Upper lobe of right lung (tissue), 1 donor: ENCODE measurements around the gene FAM241A. TPM values are rescaled to one million over a fixed set of nuclear protein-coding genes. Genes with fewer than 3 reads are reported as not detected.

ENCODE experiments used
- ATAC-seq: fragments of 200-7000 bp; cut with Tn5 transposase; one replicate; pipeline ENCODE4 v1.9.1; 2020; ENCODE audit warnings: mild to moderate bottlenecking, moderate library complexity
- DNase-seq: peaks from one replicate; pipeline ENCODE4 v3.0.0-alpha.2; 2020
- H3K27ac ChIP-seq: fragments of 200-600 bp; one replicate; pipeline ENCODE4 v1.8.0; 2022
- H3K27me3 ChIP-seq: fragments of 200-600 bp; one replicate; pipeline ENCODE4 v1.8.0; 2022; ENCODE audit warnings: mild to moderate bottlenecking
- H3K36me3 ChIP-seq: fragments of 200-600 bp; one replicate; pipeline ENCODE4 v1.8.0; 2022
- H3K4me1 ChIP-seq: fragments of 200-600 bp; one replicate; pipeline ENCODE4 v1.8.0; 2022
- H3K4me3 ChIP-seq: fragments of 200-600 bp; one replicate; pipeline ENCODE4 v1.8.0; 2022; ENCODE audit warnings: mild to moderate bottlenecking
- H3K9me3 ChIP-seq: fragments of 200-600 bp; one replicate; pipeline ENCODE4 v1.8.0; 2022
- intact Hi-C: fragments of 100-400 bp; cut with DNase I; formaldehyde crosslinking; loops from one replicate; pipeline ENCODE4 v1.11.0; 2022
- total RNA-seq: library from RNA; stranded (reverse); fragmentation: NEBNext Ultra II Directional; extraction: Animal tissue kit (Norgen Biotek cat#: 25700); gene quantifications from one replicate; pipeline ENCODE4 v1.2.1, GENCODE V29; 2021
- TF ChIP-seq, protein P1 (sequence below): fragments of 200-600 bp; IDR thresholded peaks from one replicate; pipeline ENCODE4 v1.8.0; 2022; ENCODE audit warnings: antibody characterized with exemption
- donor health status: DM: no; HTN: yes; CAD: no; lungs with severe emphysema.

FAM241A gene
- total RNA-seq, 1 donor from 2014 or later: 6.3 TPM

DNA sequence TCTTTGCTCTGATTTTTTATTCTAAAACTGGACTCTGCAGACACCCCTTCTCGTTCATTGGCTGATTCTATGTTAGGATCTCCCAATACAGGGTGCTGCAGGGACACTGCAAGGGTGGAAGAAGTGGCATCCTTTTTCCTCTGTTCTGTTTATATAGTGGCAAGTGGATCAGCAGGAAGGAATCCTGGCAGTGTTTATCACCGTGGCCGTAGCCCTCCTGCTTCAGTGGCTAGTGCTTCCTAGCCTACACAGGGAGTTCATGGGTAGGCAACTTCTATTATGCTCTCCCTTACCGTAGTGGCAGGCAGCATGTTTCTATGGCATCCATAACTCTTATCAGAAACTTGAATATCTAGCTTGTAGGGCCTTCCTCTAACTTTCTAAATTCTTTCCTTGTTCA is 79.9 kb downstream of the FAM241A start:
- DNase-seq (no peak), ATAC-seq (no peak)
- intact Hi-C loops: no loop called here
- no peak overlapping the region for H3K4me3 ChIP-seq
- H3K27me3 ChIP-seq: no peaks in the 10 kb centered on the region
- no peaks in the 10 kb centered on the region for H3K4me1 ChIP-seq
- no peak overlapping the region for H3K27ac ChIP-seq
- no peaks in the 10 kb centered on the region for H3K9me3 ChIP-seq
- H3K36me3 ChIP-seq: no peaks in the 10 kb centered on the region
- TF ChIP-seq, protein P1, sequence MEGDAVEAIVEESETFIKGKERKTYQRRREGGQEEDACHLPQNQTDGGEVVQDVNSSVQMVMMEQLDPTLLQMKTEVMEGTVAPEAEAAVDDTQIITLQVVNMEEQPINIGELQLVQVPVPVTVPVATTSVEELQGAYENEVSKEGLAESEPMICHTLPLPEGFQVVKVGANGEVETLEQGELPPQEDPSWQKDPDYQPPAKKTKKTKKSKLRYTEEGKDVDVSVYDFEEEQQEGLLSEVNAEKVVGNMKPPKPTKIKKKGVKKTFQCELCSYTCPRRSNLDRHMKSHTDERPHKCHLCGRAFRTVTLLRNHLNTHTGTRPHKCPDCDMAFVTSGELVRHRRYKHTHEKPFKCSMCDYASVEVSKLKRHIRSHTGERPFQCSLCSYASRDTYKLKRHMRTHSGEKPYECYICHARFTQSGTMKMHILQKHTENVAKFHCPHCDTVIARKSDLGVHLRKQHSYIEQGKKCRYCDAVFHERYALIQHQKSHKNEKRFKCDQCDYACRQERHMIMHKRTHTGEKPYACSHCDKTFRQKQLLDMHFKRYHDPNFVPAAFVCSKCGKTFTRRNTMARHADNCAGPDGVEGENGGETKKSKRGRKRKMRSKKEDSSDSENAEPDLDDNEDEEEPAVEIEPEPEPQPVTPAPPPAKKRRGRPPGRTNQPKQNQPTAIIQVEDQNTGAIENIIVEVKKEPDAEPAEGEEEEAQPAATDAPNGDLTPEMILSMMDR: no peak

DNA sequence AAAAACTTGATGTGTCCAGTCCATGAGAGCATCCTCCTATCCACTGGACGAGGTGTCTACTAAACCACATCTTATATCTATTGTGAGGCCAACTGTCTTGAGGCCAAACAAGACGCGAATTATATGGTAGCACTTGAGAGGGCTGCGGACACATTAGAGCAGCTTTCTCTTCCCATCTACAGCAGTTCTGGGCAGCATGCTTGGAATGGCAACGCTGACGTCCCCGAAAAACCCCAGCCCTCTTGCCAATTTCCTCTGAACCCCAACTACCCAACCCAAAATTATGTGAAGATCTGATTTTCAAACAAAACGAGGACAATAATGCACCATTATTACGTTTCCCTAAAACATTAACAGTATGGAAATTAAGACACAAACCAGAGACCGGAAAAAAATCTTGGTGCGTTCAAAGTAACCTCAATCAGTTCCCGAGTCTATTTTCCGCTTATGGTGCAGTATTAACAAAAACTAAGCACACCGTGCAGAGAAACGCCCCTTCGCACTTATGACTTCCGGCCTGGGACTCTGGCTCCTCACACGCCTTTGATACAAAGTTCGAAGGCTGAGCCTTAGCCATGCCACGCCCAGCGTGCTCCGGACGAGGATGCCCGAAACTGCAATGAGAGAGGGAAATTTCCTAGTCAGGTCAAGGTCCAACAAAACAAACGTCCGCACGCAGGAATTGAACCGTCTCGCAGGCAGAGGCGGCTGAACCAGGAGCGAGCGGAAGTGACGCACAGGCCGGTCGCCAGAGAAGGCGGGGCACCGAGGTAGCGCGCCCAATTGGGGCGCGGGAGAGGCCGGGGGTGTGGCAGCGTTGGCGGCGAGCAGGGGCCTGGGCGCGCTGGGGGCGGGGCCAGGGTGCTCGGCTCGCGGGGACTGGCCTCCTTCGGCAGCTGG is 85.9 kb downstream of the FAM241A start:
- H3K9me3 ChIP-seq: no peaks in the 10 kb centered on the region
- intact Hi-C loops: loop anchor here (10.0 kb wide), 1 partner anchor 126 kb away; no protein-coding TSS in a partner anchor
- H3K27ac ChIP-seq: peak overlapping the region; percentile 95
- ATAC-seq: peak; percentile 98
- DNase-seq: peak; percentile 100
- no peaks in the 10 kb centered on the region for H3K36me3 ChIP-seq
- peak overlapping the region; percentile 89 for H3K4me3 ChIP-seq
- H3K27me3 ChIP-seq: no peaks in the 10 kb centered on the region
- TF ChIP-seq, protein P1: no peak
- H3K4me1 ChIP-seq: peaks cover 17% of the 10 kb centered on the region

DNA sequence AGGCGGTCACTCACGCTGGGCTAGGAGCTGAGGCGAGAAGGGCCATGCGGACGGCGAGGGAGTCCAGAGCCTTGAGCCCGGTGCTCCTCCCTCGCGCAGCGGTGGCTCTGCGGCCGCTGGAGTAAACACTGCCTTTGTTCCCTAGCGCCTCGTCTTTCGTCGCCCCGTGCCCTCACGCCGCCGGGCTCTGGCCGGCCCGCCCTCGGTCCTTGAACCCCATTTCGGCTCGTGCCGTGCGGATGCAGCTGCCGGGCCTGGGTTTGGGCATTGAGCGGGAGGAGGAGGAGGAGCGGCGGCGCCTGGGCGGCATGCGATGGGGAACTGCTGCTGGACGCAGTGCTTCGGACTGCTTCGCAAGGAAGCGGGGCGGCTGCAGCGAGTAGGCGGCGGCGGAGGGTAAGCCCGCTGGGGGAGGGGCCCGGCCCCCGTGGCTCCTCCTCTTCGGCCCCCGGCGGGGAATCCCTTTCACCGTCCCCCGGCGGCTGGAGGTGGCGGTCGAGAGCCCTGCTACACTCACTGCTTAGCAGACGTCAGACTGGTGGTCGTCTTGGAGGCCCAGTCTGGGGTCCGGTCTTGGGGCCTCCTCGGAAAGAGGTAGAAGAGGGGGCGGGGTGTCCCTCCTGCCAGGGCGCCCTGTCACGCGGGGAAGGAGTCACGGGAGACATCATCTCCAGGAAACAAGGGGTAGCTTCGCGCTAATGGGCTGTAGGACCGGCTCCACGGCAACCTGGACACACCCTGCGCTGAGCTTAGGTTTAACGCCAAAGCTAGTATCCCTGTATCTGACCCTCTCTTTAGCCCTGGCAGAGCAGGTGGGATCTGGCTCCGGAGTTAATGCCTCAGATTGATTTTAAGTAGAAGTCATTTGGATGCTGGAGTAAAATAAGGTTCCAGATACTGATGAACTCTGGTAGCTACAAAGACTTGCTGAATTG is 86.8 kb downstream of the FAM241A start, which contains the start of gene AP1AR:
Gene AP1AR, plus strand, starts transcription at position 9 of the 935 bp plus-strand sequence. Its CDS starts 305 bp downstream, at position 314.
- DNase-seq: peak; percentile 94
- H3K27ac ChIP-seq: peak within 1 kb of the TSS; percentile 95
- H3K4me3 ChIP-seq: peak within 1 kb of the TSS; percentile 89
- intact Hi-C loops: loop anchor here (10.0 kb wide), 1 partner anchor 127 kb away; no protein-coding TSS in a partner anchor
- TF ChIP-seq, protein P1: peak; percentile 47
- H3K36me3 ChIP-seq: no peaks in the 10 kb centered on the region
- H3K9me3 ChIP-seq: no peaks in the 10 kb centered on the region
- no peaks in the 10 kb centered on the region for H3K27me3 ChIP-seq
- ATAC-seq: peak; percentile 85
- H3K4me1 ChIP-seq: peaks cover 17% of the 10 kb centered on the region

DNA sequence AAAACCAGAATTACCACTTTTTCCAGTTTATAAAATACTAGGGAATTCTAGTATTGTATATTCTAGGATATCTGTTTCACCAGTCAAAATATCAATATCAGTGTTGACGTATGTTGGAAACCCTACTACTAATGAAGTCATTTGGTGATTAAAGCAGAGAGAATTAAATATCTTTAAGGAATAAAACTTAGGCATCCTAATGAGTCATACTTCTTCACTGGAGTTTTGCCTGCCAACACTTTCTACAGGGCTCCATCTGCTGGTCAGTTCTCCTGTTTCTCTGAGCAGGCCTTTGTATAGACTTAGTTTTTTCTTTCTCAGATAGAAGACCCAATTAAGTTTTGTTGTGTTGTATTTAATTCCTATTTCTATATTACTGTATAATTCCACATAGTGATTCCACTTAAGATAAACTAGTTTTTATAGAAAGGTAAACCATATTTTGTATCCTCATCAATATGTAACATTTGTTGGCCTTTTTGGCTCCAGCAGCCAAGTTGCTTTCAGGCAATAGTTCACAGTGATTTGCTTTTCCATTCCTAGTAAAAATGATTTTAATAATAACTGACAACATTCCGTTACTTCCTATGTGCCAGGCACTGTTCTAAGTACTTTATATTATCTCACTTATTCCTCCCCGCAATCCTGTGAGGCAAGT is 89.8 kb downstream of the FAM241A start:
- TF ChIP-seq, protein P1: peak; percentile 79
- no peak for ATAC-seq

DNA sequence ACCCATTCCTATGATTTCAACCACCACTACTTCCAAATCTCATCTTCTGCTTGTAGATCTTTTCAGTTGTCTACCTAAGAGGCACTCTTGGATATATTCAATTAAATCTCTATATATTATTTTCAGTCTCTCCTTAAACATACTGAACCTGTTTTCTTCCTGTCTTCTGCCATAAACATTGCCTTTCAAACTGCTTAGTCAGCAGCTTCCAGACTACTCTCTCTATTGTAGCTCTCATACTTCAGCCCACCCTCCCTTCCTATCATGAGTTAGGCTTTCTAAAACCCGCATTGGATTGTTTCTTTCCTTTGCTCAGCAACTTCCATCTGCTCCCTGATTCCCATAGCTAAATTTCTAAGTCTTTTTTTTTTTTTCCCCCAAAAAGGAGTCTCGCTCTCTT is 90.8 kb downstream of the FAM241A start:
- Histone ChIP-seq H3K4me3 (no peak overlapping the region), H3K27ac (no peak overlapping the region), H3K27me3 (no peaks in the 10 kb centered on the region), H3K36me3 (no peaks in the 10 kb centered on the region), H3K9me3 (no peaks in the 10 kb centered on the region), H3K4me1 (peaks cover 15% of the 10 kb centered on the region)
- DNase-seq (no peak), ATAC-seq (no peak)
- intact Hi-C loops: loop anchor here (10.0 kb wide), 1 partner anchor 131 kb away; no protein-coding TSS in a partner anchor
- TF ChIP-seq, protein P1: no peak

More for the DNA sequence above, 89.8 kb downstream of the FAM241A start:
- no peak for DNase-seq
- Histone ChIP-seq H3K4me3 (no peak overlapping the region), H3K36me3 (no peaks in the 10 kb centered on the region), H3K4me1 (peaks cover 17% of the 10 kb centered on the region), H3K27me3 (no peaks in the 10 kb centered on the region), H3K9me3 (no peaks in the 10 kb centered on the region), H3K27ac (no peak overlapping the region)
- intact Hi-C loops: loop anchor here (10.0 kb wide), 1 partner anchor 130 kb away; no protein-coding TSS in a partner anchor
